Measurements from ENCODE around the gene ZNF496. TPM values are rescaled to one million over a fixed set of nuclear protein-coding genes. Genes with fewer than 3 reads are reported as not detected.

ZNF496 gene
- total and polyA plus RNA-seq, 9 of the 15 experiments (the other 6 are each of a cell fraction or from before 2014, with no cell fraction given): 4.3 to 54.0 (median 31.3) TPM

DNA sequence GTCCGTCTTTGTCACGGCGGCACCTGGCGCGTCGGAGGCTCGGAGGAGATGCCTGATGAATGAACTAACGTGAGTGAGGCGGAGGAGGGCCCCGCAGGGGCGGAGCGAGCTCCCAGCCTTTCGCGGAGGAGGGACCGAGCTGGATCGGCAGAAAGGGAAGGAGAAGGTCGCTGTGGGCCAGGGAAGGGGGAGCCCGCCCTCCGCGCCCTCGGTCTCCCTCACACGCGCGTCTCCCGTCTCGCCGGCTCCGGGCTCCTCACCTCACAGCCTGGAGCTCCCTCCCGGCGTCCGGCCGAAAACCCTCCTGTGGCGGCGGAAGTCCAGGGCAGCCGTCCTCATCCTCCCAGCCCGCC lies 519 bp downstream of the ZNF496 start (continued):
- TF ChIP-seq UBTF (IDR thresholded peaks at IDR 0.05; ENCODE audit: borderline replicate concordance in 1 of 2, low read depth in 2 of 2, low read length in 2 of 2) (peak; percentile 66 to 97; a peak in 3 of 4 replicates), PHB2 (IDR thresholded peaks at IDR 0.05; ENCODE audit: low read depth) (no peak), DNMT1 (IDR thresholded peaks at IDR 0.05) (no peak), DEAF1 (CRISPR knock-in tag; IDR thresholded peaks at IDR 0.05) (no peak), SIN3A (IDR thresholded peaks at IDR 0.05; ENCODE audit: borderline replicate concordance in 2 of 2, control insufficient read depth in 1 of 2, low read depth in 2 of 2, low read length in 2 of 2) (peak; percentile 32 to 52; a peak in 1 of 4 replicates), BACH1 (tag; IDR thresholded peaks at IDR 0.05) (no peak), BRD9 (IDR thresholded peaks at IDR 0.05; ENCODE audit: low read depth, partially characterized antibody) (no peak), SRF (CRISPR knock-in tag; IDR thresholded peaks at IDR 0.05) (no peak), NFRKB (IDR thresholded peaks at IDR 0.05; ENCODE audit: low read depth) (0 out of 2 replicates have a peak, but pooled peaks have one; percentile 33), XRCC3 (IDR thresholded peaks at IDR 0.05) (no peak), TAF1 (IDR thresholded peaks at IDR 0.05; ENCODE audit: control insufficient read depth, extremely low read depth, insufficient read depth, low read length, severe bottlenecking) (peak; percentile 72), ZNF143 (CRISPR knock-in tag; IDR thresholded peaks at IDR 0.05) (no peak), E2F5 (CRISPR knock-in tag; IDR thresholded peaks at IDR 0.05) (no peak), ZFP30 (CRISPR knock-in tag; IDR thresholded peaks at IDR 0.05; ENCODE audit: borderline replicate concordance) (no peak), BHLHE40 (IDR thresholded peaks at IDR 0.05; ENCODE audit: low read length) (peak; percentile 89), SRSF1 (IDR thresholded peaks at IDR 0.05; ENCODE audit: low read depth, low read length) (no peak), FIP1L1 (IDR thresholded peaks at IDR 0.05; ENCODE audit: low read depth, low read length, poor library complexity, severe bottlenecking) (peak; percentile 65), TFAM (CRISPR knock-in tag; conservative IDR thresholded peaks at IDR 0.05) (no peak)
- TF ChIP-seq, protein P1, sequence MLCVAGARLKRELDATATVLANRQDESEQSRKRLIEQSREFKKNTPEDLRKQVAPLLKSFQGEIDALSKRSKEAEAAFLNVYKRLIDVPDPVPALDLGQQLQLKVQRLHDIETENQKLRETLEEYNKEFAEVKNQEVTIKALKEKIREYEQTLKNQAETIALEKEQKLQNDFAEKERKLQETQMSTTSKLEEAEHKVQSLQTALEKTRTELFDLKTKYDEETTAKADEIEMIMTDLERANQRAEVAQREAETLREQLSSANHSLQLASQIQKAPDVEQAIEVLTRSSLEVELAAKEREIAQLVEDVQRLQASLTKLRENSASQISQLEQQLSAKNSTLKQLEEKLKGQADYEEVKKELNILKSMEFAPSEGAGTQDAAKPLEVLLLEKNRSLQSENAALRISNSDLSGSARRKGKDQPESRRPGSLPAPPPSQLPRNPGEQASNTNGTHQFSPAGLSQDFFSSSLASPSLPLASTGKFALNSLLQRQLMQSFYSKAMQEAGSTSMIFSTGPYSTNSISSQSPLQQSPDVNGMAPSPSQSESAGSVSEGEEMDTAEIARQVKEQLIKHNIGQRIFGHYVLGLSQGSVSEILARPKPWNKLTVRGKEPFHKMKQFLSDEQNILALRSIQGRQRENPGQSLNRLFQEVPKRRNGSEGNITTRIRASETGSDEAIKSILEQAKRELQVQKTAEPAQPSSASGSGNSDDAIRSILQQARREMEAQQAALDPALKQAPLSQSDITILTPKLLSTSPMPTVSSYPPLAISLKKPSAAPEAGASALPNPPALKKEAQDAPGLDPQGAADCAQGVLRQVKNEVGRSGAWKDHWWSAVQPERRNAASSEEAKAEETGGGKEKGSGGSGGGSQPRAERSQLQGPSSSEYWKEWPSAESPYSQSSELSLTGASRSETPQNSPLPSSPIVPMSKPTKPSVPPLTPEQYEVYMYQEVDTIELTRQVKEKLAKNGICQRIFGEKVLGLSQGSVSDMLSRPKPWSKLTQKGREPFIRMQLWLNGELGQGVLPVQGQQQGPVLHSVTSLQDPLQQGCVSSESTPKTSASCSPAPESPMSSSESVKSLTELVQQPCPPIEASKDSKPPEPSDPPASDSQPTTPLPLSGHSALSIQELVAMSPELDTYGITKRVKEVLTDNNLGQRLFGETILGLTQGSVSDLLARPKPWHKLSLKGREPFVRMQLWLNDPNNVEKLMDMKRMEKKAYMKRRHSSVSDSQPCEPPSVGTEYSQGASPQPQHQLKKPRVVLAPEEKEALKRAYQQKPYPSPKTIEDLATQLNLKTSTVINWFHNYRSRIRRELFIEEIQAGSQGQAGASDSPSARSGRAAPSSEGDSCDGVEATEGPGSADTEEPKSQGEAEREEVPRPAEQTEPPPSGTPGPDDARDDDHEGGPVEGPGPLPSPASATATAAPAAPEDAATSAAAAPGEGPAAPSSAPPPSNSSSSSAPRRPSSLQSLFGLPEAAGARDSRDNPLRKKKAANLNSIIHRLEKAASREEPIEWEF (CRISPR knock-in tag; IDR thresholded peaks at IDR 0.05): no peak
